Measurements from ENCODE around the gene C5orf63. TPM values are rescaled to one million over a fixed set of nuclear protein-coding genes. Genes with fewer than 3 reads are reported as not detected.
"Not testable (repeated sequence)": the region's sequence is repeated elsewhere in the genome, so short reads cannot be mapped to it uniquely, and the experiment has no call there.

Gene C5orf63
- total RNA-seq, result 2.4 and 5.6 TPM in 2 replicates

- peak; percentile 19 for DNase-seq (ENCODE audit: low read depth)
Observed at GRCh38 chr5:127072861-127073846, at the start of gene C5orf63. Gene C5orf63, minus strand, starts transcription at chr5:127073502. Its CDS starts 14,507 bp downstream, at chr5:127058995.

GRCh38 chr5:127112347-127112864 lies 39.1 kb upstream of the C5orf63 start:
- DNase-seq (ENCODE audit: low read depth), result no peak

- DNase-seq (ENCODE audit: low read depth), result no peak
Observed at GRCh38 chr5:127111112-127111511, 37.8 kb upstream of the C5orf63 start.

GRCh38 chr5:127108624-127109260 lies 35.4 kb upstream of the C5orf63 start:
- DNase-seq (ENCODE audit: low read depth), result not testable (repeated sequence)

GRCh38 chr5:127101935-127102334 lies 28.6 kb upstream of the C5orf63 start:
- no peak for DNase-seq (ENCODE audit: low read depth)

GRCh38 chr5:127101533-127101932 lies 28.2 kb upstream of the C5orf63 start:
- no peak for DNase-seq (ENCODE audit: low read depth)

- no peak for DNase-seq (ENCODE audit: low read depth)
Observed at GRCh38 chr5:127098241-127098640, 24.9 kb upstream of the C5orf63 start.

GRCh38 chr5:127097278-127097677 lies 24.0 kb upstream of the C5orf63 start:
- no peak for DNase-seq (ENCODE audit: low read depth)

GRCh38 chr5:127096328-127096993 lies 23.2 kb upstream of the C5orf63 start:
- DNase-seq (ENCODE audit: low read depth), result no peak

GRCh38 chr5:127094161-127094814 lies 21.0 kb upstream of the C5orf63 start:
- no peak for DNase-seq (ENCODE audit: low read depth)

- DNase-seq (ENCODE audit: low read depth), result no peak
Observed at GRCh38 chr5:127092690-127093089, 19.4 kb upstream of the C5orf63 start.

- DNase-seq (ENCODE audit: low read depth), result no peak
Observed at GRCh38 chr5:127089191-127089590, 15.9 kb upstream of the C5orf63 start.

GRCh38 chr5:127088251-127088650 lies 14.9 kb upstream of the C5orf63 start:
- DNase-seq (ENCODE audit: low read depth), result peak; percentile 88

GRCh38 chr5:127086589-127086988 lies 13.3 kb upstream of the C5orf63 start:
- no peak for DNase-seq (ENCODE audit: low read depth)

GRCh38 chr5:127085796-127086195 lies 12.5 kb upstream of the C5orf63 start:
- no peak for DNase-seq (ENCODE audit: low read depth)

- DNase-seq (ENCODE audit: low read depth), result no peak
Observed at GRCh38 chr5:127085371-127085770, 12.1 kb upstream of the C5orf63 start.

- DNase-seq (ENCODE audit: low read depth), result no peak
Observed at GRCh38 chr5:127084656-127085055, 11.4 kb upstream of the C5orf63 start.

GRCh38 chr5:127083711-127084110 lies 10.4 kb upstream of the C5orf63 start:
- no peak for DNase-seq (ENCODE audit: low read depth)

- no peak for DNase-seq (ENCODE audit: low read depth)
Observed at GRCh38 chr5:127079994-127080491, 6.7 kb upstream of the C5orf63 start.

GRCh38 chr5:127077366-127077765 lies 4.1 kb upstream of the C5orf63 start:
- DNase-seq (ENCODE audit: low read depth), result no peak

All from renal cortical epithelial cell (primary cell).